Neuronal stem cell (in vitro differentiated cells): ENCODE data around the gene GOSR2.

Source experiments
- DNase-seq: peaks from one replicate; pipeline ENCODE4 v3.0.0-alpha.2; 2013; ENCODE audit warnings: low spot score
- H2AFZ ChIP-seq: one replicate; pipeline ENCODE4 v1.6.1; 2013; ENCODE audit warnings: mild to moderate bottlenecking, low read length, inconsistent platforms
- H2AK5ac ChIP-seq: 2 replicates; pipeline ENCODE4 v1.6.1; 2013; ENCODE audit warnings: low read depth, mild to moderate bottlenecking, inconsistent platforms, low read length, moderate library complexity, mixed read lengths
- H2BK120ac ChIP-seq: 2 replicates; pipeline ENCODE4 v1.6.1; 2013; ENCODE audit warnings: low read depth, mild to moderate bottlenecking, inconsistent platforms, low read length, moderate library complexity, mixed read lengths
- H2BK12ac ChIP-seq: one replicate; pipeline ENCODE4 v1.6.1; 2013; ENCODE audit warnings: low read length, inconsistent platforms
- H2BK15ac ChIP-seq: 2 replicates; pipeline ENCODE4 v1.6.1; 2013; ENCODE audit warnings: mild to moderate bottlenecking, low read length, inconsistent platforms, mixed read lengths
- H2BK5ac ChIP-seq: one replicate; pipeline ENCODE4 v1.6.1; 2013; ENCODE audit warnings: inconsistent platforms, mild to moderate bottlenecking, low read length, moderate library complexity
- H3K14ac ChIP-seq: one replicate; pipeline ENCODE4 v1.6.1; 2013; ENCODE audit warnings: low read length, inconsistent platforms
- H3K18ac ChIP-seq: 2 replicates; pipeline ENCODE4 v1.6.1; 2013; ENCODE audit warnings: low read length, inconsistent platforms
- H3K23ac ChIP-seq: 2 replicates; pipeline ENCODE4 v1.6.1; 2013; ENCODE audit warnings: low read depth, mild to moderate bottlenecking, mixed read lengths, low read length, inconsistent platforms; ENCODE audit not compliant: poor library complexity
- H3K27ac ChIP-seq: replicated peaks from 3 replicates; pipeline ENCODE4 v1.5.1; 2013; ENCODE audit warnings: low read length, inconsistent platforms
- H3K27me3 ChIP-seq, 3 experiments: 2 replicates each; pipeline ENCODE4 v1.6.1; 2013; ENCODE audit warnings: low read length in 3 of 3, mild to moderate bottlenecking in 2 of 3, inconsistent platforms in 1 of 3, low read depth in 1 of 3, mixed read lengths in 1 of 3, moderate library complexity in 1 of 3; ENCODE audit not compliant: control insufficient read depth in 3 of 3, insufficient read depth in 3 of 3
- H3K36me3 ChIP-seq, 2 donors: replicated peaks in 1 of 2; 2 replicates each; pipeline ENCODE4 v1.6.1; 2013; ENCODE audit warnings: low read length in 2 of 2; ENCODE audit not compliant: control insufficient read depth in 2 of 2, insufficient read depth in 2 of 2
- H3K4ac ChIP-seq: 2 replicates; pipeline ENCODE4 v1.6.1; 2013; ENCODE audit warnings: inconsistent platforms, mild to moderate bottlenecking, low read length, moderate library complexity
- H3K4me1 ChIP-seq, 2 donors: 1 replicate in 1 of 2; 2 replicates in 1 of 2; pipeline ENCODE4 v1.6.1; 2013; ENCODE audit warnings: low read length in 2 of 2, low read depth in 1 of 2; ENCODE audit not compliant: control insufficient read depth in 2 of 2, insufficient read depth in 1 of 2
- H3K4me2 ChIP-seq: one replicate; pipeline ENCODE4 v1.6.1; 2013; ENCODE audit warnings: mild to moderate bottlenecking, low read length, inconsistent platforms; ENCODE audit not compliant: insufficient read depth, poor library complexity, severe bottlenecking
- H3K4me3 ChIP-seq, 2 donors: 2 replicates each; pipeline ENCODE4 v1.5.1; 2013; ENCODE audit warnings: low read length in 2 of 2, mild to moderate bottlenecking in 2 of 2, inconsistent platforms in 1 of 2, moderate library complexity in 1 of 2
- H3K79me1 ChIP-seq: one replicate; pipeline ENCODE4 v1.6.1; 2013; ENCODE audit warnings: low read depth, mild to moderate bottlenecking, inconsistent platforms, low read length, moderate library complexity
- H3K9ac ChIP-seq: one replicate; pipeline ENCODE4 v1.6.1; 2013; ENCODE audit warnings: mild to moderate bottlenecking, low read depth, low read length, inconsistent platforms; ENCODE audit not compliant: poor library complexity
- H3K9me3 ChIP-seq, 2 donors: replicated peaks in 1 of 2; 2 replicates each; pipeline versions ENCODE3 to v1.6.1; 2013; ENCODE audit warnings: low read length in 2 of 2, mild to moderate bottlenecking in 2 of 2, inconsistent platforms in 1 of 2, low read depth in 1 of 2, mixed read lengths in 1 of 2, moderate library complexity in 1 of 2; ENCODE audit not compliant: control insufficient read depth in 2 of 2, insufficient read depth in 1 of 2
- H4K8ac ChIP-seq: one replicate; pipeline ENCODE4 v1.6.1; 2013; ENCODE audit warnings: low read depth, mild to moderate bottlenecking, inconsistent platforms, low read length, moderate library complexity
- H4K91ac ChIP-seq: one replicate; pipeline ENCODE4 v1.6.1; 2013; ENCODE audit warnings: low read length, low read depth, mild to moderate bottlenecking, inconsistent platforms; ENCODE audit not compliant: poor library complexity
- WGBS, 2 donors: extraction: QIAGEN DNeasy Blood & Tissue Kit; methylation state at CpG; one replicate each; pipeline ENCODE4 v1.1.7; 2013; ENCODE audit warnings: missing lambda C conversion rate in 2 of 2, mixed read lengths in 1 of 2; ENCODE audit not compliant: insufficient read length in 2 of 2, insufficient replicate concordance in 1 of 2; ENCODE audit errors: extremely low coverage in 2 of 2; 5-methylcytosine and 5-hydroxymethylcytosine counted together

GOSR2 gene

DNA sequence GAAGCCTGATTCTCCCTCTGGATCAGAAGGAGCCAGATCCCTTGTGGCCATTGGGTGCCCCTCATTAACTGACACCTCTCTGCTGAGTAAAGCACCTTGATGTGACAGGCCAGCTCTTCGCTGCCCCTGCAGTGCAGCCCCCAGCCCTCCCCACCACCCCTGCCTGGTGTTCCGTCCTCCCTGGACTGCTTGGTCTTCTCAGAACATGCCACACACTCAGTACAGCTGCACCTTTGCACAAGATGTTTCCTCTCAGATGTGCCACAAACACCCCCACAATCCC lies 20.2 kb downstream of the GOSR2 start:
- no peak overlapping the region for H3K27ac ChIP-seq
- no peak overlapping the region for H2BK120ac ChIP-seq
- H3K23ac ChIP-seq = peak overlapping the region; percentile 19
- H4K91ac ChIP-seq = no peak overlapping the region
- H3K27me3 ChIP-seq = no peaks in the 10 kb centered on the region
- peaks cover 14 to 31% of the 10 kb centered on the region in 2 donors for H3K36me3 ChIP-seq
- H3K4me2 ChIP-seq = no peak overlapping the region
- H3K4me1 ChIP-seq = peaks cover 14 to 20% of the 10 kb centered on the region in 2 donors
- no peak overlapping the region for H3K14ac ChIP-seq
- no peak overlapping the region for H2BK15ac ChIP-seq
- no CpG with 5 or more reads among the region's 2 CpGs for WGBS, 2 donors
- H2AK5ac ChIP-seq = peak overlapping the region; percentile 16
- peak overlapping the region; percentile 11 for H3K18ac ChIP-seq
- no peak overlapping the region for H4K8ac ChIP-seq
- H3K9me3 ChIP-seq = no peaks in the 10 kb centered on the region
- no peak overlapping the region for H3K9ac ChIP-seq
- no peak for DNase-seq
- no peak overlapping the region for H3K4ac ChIP-seq
- H2BK5ac ChIP-seq = no peak overlapping the region
- no peak overlapping the region for H2AFZ ChIP-seq
- no peak overlapping the region for H3K4me3 ChIP-seq
- no peaks in the 10 kb centered on the region for H3K79me1 ChIP-seq
- H2BK12ac ChIP-seq = peak overlapping the region; percentile 14

DNA sequence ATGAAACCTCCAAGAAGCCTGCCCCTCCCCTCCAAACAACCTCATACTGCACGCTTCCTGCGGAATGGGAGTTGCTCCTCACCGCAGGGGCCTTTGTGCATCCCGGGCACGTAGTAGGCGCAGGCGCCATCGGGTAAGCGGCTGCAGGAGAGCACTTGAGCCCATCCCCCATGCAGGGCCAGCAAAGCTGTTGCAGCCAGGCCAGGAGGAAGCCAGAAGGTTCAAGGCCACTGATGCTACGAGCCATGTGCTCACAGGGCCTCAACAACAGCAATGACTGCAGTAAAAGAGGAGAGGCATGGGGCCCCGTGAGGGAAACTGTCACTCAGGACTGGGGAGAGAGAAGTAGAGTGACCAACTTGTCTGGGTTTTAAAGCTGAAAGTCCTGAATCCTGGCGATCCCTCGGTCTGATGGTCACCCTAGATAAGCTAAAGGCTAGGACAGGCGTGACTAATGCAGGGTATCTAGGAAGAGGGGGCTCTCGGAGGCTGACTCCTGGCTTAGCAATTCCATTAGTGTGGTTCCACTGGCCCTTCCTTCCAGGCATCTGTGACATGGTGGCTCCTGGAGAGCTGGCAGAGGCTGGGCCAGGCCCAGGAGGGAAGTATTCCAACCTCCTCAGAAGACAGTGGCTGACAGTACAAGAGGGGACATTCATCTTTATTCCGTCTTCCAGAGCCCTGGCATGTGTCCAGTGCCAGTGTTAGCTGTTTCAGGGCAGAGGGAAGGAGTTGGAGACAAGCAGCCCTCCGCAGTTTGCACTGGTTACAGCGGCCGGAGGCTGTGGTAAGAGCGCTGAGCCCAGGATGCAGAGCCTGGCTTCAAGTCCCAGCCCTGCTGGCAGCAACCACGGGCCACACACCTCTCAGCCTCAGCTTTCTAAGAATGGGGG lies 20.8 kb downstream of the GOSR2 start:
- no peak overlapping the region for H3K14ac ChIP-seq
- peak overlapping the region; percentile 11 for H3K18ac ChIP-seq
- no peak overlapping the region for H3K4me3 ChIP-seq
- no peak overlapping the region for H2BK120ac ChIP-seq
- H3K27me3 ChIP-seq = no peaks in the 10 kb centered on the region
- peaks cover 11 to 26% of the 10 kb centered on the region in 2 donors for H3K36me3 ChIP-seq
- peaks cover 14 to 20% of the 10 kb centered on the region in 2 donors for H3K4me1 ChIP-seq
- H3K79me1 ChIP-seq = no peaks in the 10 kb centered on the region
- WGBS, 2 donors = no CpG with 5 or more reads among the region's 21 CpGs
- no peak overlapping the region for H2BK12ac ChIP-seq
- H2BK15ac ChIP-seq = no peak overlapping the region
- H4K91ac ChIP-seq = no peak overlapping the region
- DNase-seq = no peak
- H3K27ac ChIP-seq = no peak overlapping the region
- no peak overlapping the region for H3K23ac ChIP-seq
- H3K4me2 ChIP-seq = no peak overlapping the region
- peak overlapping the region; percentile 24 for H3K9ac ChIP-seq
- H4K8ac ChIP-seq = no peak overlapping the region
- H3K9me3 ChIP-seq = no peaks in the 10 kb centered on the region
- H2AK5ac ChIP-seq = no peak overlapping the region
- H2BK5ac ChIP-seq = no peak overlapping the region
- H2AFZ ChIP-seq = no peak overlapping the region
- H3K4ac ChIP-seq = no peak overlapping the region

DNA sequence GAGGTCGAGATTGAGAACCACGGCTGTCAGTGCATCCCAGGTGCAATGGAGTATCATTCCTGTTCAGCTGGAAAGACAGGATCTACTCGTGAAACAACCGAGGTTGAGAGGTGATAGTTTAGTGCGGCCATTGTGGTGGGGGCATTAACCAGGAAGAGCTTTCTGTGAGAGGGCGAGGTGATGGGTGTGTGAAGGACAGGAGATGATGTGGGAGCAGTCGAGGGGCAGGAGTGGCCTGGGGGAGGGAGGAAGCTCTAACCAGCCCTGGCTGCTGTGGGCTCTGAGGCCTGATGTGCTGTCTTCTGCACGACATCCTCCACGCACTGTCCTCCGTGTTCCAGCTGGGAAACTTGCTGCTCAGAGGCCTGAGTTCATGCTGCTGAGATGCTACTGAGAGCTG lies 22.0 kb downstream of the GOSR2 start:
- H2AFZ ChIP-seq = no peak overlapping the region
- no peaks in the 10 kb centered on the region for H3K27me3 ChIP-seq
- H3K18ac ChIP-seq = no peak overlapping the region
- no peak overlapping the region for H3K27ac ChIP-seq
- no peak overlapping the region for H4K8ac ChIP-seq
- H2AK5ac ChIP-seq = no peak overlapping the region
- no peak overlapping the region for H2BK5ac ChIP-seq
- no peak overlapping the region for H2BK120ac ChIP-seq
- H3K4ac ChIP-seq = no peak overlapping the region
- H3K23ac ChIP-seq = peak overlapping the region; percentile 1
- H3K4me3 ChIP-seq = no peak overlapping the region
- H3K36me3 ChIP-seq = peaks cover 7 to 14% of the 10 kb centered on the region in 2 donors
- H2BK15ac ChIP-seq = no peak overlapping the region
- DNase-seq = no peak
- no peak overlapping the region for H4K91ac ChIP-seq
- no peaks in the 10 kb centered on the region for H3K9me3 ChIP-seq
- no peaks in the 10 kb centered on the region for H3K79me1 ChIP-seq
- H3K4me1 ChIP-seq = peaks cover 14 to 20% of the 10 kb centered on the region in 2 donors
- no CpG with 5 or more reads among the region's 10 CpGs for WGBS, 2 donors
- H3K4me2 ChIP-seq = no peak overlapping the region
- peak overlapping the region; percentile 73 for H3K9ac ChIP-seq
- H3K14ac ChIP-seq = no peak overlapping the region
- H2BK12ac ChIP-seq = no peak overlapping the region

DNA sequence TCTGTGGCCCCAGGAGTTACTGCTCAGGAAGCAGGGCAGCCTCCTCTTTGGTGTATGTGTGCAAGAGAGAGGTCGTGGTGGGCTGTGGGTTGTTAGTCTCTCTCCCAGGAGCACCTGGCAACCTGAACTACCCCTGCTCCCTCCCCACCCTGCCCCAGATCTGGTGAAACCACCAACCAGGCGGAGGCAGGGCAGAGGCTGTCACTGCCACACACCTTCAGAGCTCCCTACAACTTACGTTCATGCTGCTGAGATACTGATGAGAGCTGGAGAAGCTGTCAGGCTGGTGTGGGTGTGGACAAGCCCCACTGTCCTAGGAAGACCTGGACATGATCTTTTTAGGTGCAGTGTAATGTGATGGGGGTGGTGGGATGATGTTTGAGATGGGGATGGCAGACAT lies 24.3 kb downstream of the GOSR2 start:
- Histone ChIP-seq H3K4me3 (no peak overlapping the region), H3K14ac (peak overlapping the region; percentile 77), H4K91ac (no peak overlapping the region), H3K23ac (peak overlapping the region; percentile 25), H2AFZ (no peak overlapping the region), H3K27ac (no peak overlapping the region), H2BK5ac (no peak overlapping the region), H3K4me1 (peaks cover 20 to 22% of the 10 kb centered on the region in 2 donors), H2BK120ac (no peak overlapping the region), H3K9ac (peak overlapping the region; percentile 9), H3K4ac (no peak overlapping the region), H3K36me3 (peaks cover 0 to 3% of the 10 kb centered on the region in 2 donors), H3K18ac (no peak overlapping the region), H3K9me3 (no peaks in the 10 kb centered on the region), H3K4me2 (no peak overlapping the region), H3K79me1 (no peaks in the 10 kb centered on the region), H2BK15ac (no peak overlapping the region), H2BK12ac (no peak overlapping the region), H3K27me3 (no peaks in the 10 kb centered on the region), H4K8ac (no peak overlapping the region), H2AK5ac (no peak overlapping the region)
- no CpG with 5 or more reads among the region's 3 CpGs for WGBS, 2 donors
- DNase-seq = no peak
